Body of pancreas (tissue), 4 donors: ENCODE measurements around the gene AGAP1.

ENCODE experiments used
- CTCF ChIP-seq, 7 experiments: fragments of 450-650 bp in 4 of 7; fragments of 200-600 bp in 3 of 7; sonication (generic) in 3 of 7; IDR thresholded peaks; one replicate each; pipeline ENCODE4 v1.5.1; 2016 to 2019; ENCODE audit warnings: antibody characterized with exemption in 7 of 7
- POLR2A ChIP-seq, 3 donors: fragments of 450-650 bp; IDR thresholded peaks; one replicate each; pipeline ENCODE4 v1.6.1; 2016; ENCODE audit warnings: antibody characterized with exemption in 3 of 3, mild to moderate bottlenecking in 2 of 3

GRCh38 chr2:235614900-235615712 lies 121.3 kb downstream of the AGAP1 start:
- no peak for TF ChIP-seq CTCF (IDR thresholded peaks at IDR 0.05)
- TF ChIP-seq POLR2A (IDR thresholded peaks at IDR 0.05): no peak
